ENCODE measurements around the gene OSBPL10. TPM values are rescaled to one million over a fixed set of nuclear protein-coding genes. Genes with fewer than 3 reads are reported as not detected.
"Not testable (repeated sequence)": the region's sequence is repeated elsewhere in the genome, so short reads cannot be mapped to it uniquely, and the experiment has no call there.

Gene OSBPL10
- total RNA-seq, 2 experiments from 2014 or later, result 1.6 to 1.7 TPM

GRCh38 chr3:31696815-31697548 is 284.1 kb downstream of the OSBPL10 start:
- Mint-ChIP-seq H3K27me3 (no peaks in the 10 kb centered on the region), H3K9me3 (no peaks in the 10 kb centered on the region), H3K4me1 (no peaks in the 10 kb centered on the region), H3K27ac (no peak overlapping the region), H3K36me3 (ENCODE audit: low read depth) (no peaks in the 10 kb centered on the region), H3K4me3 (no peak overlapping the region)
- no peak for DNase-seq
- ChIA-PET CTCF (interaction anchor here (1.0 to 1.7 kb wide), 2 partner anchors 16 to 28 kb away, joined by 3 to 4 read pairs; no protein-coding TSS in a partner anchor), POLR2A (no interaction called here)

GRCh38 chr3:31696009-31696297 is 285.1 kb downstream of the OSBPL10 start:
- no peaks in the 10 kb centered on the region for H3K27me3 Mint-ChIP-seq
- CTCF ChIA-PET, result interaction anchor here (0.5 to 1.7 kb wide), 4 partner anchors 15 to 163 kb away, joined by 3 to 5 read pairs (median 4); partner anchors contain the start of gene STT3B
- DNase-seq, result no peak
- POLR2A ChIA-PET, result no interaction called here
- no peaks in the 10 kb centered on the region for H3K4me1 Mint-ChIP-seq
- no peak overlapping the region for H3K27ac Mint-ChIP-seq
- no peaks in the 10 kb centered on the region for H3K36me3 Mint-ChIP-seq (ENCODE audit: low read depth)
- H3K9me3 Mint-ChIP-seq, result no peaks in the 10 kb centered on the region
- H3K4me3 Mint-ChIP-seq, result no peak overlapping the region

GRCh38 chr3:31695280-31696008 is 285.6 kb downstream of the OSBPL10 start:
- H3K4me3 Mint-ChIP-seq, result no peak overlapping the region
- ChIA-PET POLR2A (no interaction called here), CTCF (interaction anchor here (0.6 to 1.7 kb wide), 4 partner anchors 15 to 208 kb away, joined by 3 to 5 read pairs (median 3); partner anchors contain the start of gene STT3B)
- no peaks in the 10 kb centered on the region for H3K36me3 Mint-ChIP-seq (ENCODE audit: low read depth)
- H3K27me3 Mint-ChIP-seq, result no peaks in the 10 kb centered on the region
- no peaks in the 10 kb centered on the region for H3K9me3 Mint-ChIP-seq
- H3K27ac Mint-ChIP-seq, result no peak overlapping the region
- DNase-seq, result peak; percentile 32
- no peaks in the 10 kb centered on the region for H3K4me1 Mint-ChIP-seq

GRCh38 chr3:31693346-31693745 is 287.7 kb downstream of the OSBPL10 start:
- H3K4me1 Mint-ChIP-seq, result no peaks in the 10 kb centered on the region
- peaks cover 4% of the 10 kb centered on the region for H3K36me3 Mint-ChIP-seq (ENCODE audit: low read depth)
- no peak for DNase-seq
- ChIA-PET CTCF (no interaction called here), POLR2A (no interaction called here)
- no peak overlapping the region for H3K4me3 Mint-ChIP-seq
- no peak overlapping the region for H3K27ac Mint-ChIP-seq
- H3K27me3 Mint-ChIP-seq, result no peaks in the 10 kb centered on the region
- H3K9me3 Mint-ChIP-seq, result peaks cover 7% of the 10 kb centered on the region

GRCh38 chr3:31692751-31693150 is 288.3 kb downstream of the OSBPL10 start:
- no peak for DNase-seq
- Mint-ChIP-seq H3K4me1 (no peaks in the 10 kb centered on the region), H3K27me3 (no peaks in the 10 kb centered on the region), H3K36me3 (ENCODE audit: low read depth) (peaks cover 4% of the 10 kb centered on the region), H3K9me3 (peaks cover 10% of the 10 kb centered on the region), H3K27ac (no peak overlapping the region), H3K4me3 (no peak overlapping the region)
- CTCF ChIA-PET, result no interaction called here
- POLR2A ChIA-PET, result no interaction called here

GRCh38 chr3:31690771-31691170 is 290.3 kb downstream of the OSBPL10 start:
- H3K4me1 Mint-ChIP-seq, result no peaks in the 10 kb centered on the region
- peaks cover 4% of the 10 kb centered on the region for H3K36me3 Mint-ChIP-seq (ENCODE audit: low read depth)
- CTCF ChIA-PET, result no interaction called here
- H3K27ac Mint-ChIP-seq, result no peak overlapping the region
- H3K27me3 Mint-ChIP-seq, result no peaks in the 10 kb centered on the region
- H3K9me3 Mint-ChIP-seq, result peaks cover 10% of the 10 kb centered on the region
- H3K4me3 Mint-ChIP-seq, result no peak overlapping the region
- POLR2A ChIA-PET, result no interaction called here
- no peak for DNase-seq

GRCh38 chr3:31689523-31689922 is 291.5 kb downstream of the OSBPL10 start:
- CTCF ChIA-PET; H3K9me3 Mint-ChIP-seq; H3K4me1 Mint-ChIP-seq; DNase-seq; H3K27me3 Mint-ChIP-seq; H3K27ac Mint-ChIP-seq; H3K36me3 Mint-ChIP-seq (ENCODE audit: low read depth); H3K4me3 Mint-ChIP-seq; POLR2A ChIA-PET: not testable (repeated sequence)

GRCh38 chr3:31688984-31689383 is 292.1 kb downstream of the OSBPL10 start:
- no peaks in the 10 kb centered on the region for H3K4me1 Mint-ChIP-seq
- no peaks in the 10 kb centered on the region for H3K27me3 Mint-ChIP-seq
- POLR2A ChIA-PET, result no interaction called here
- no peak overlapping the region for H3K4me3 Mint-ChIP-seq
- H3K27ac Mint-ChIP-seq, result no peak overlapping the region
- no peak for DNase-seq
- CTCF ChIA-PET, result no interaction called here
- peaks cover 4% of the 10 kb centered on the region for H3K36me3 Mint-ChIP-seq (ENCODE audit: low read depth)
- H3K9me3 Mint-ChIP-seq, result peaks cover 10% of the 10 kb centered on the region

GRCh38 chr3:31687020-31687802 is 293.9 kb downstream of the OSBPL10 start:
- Mint-ChIP-seq H3K36me3 (ENCODE audit: low read depth) (peaks cover 4% of the 10 kb centered on the region), H3K27me3 (no peaks in the 10 kb centered on the region), H3K4me3 (no peak overlapping the region), H3K27ac (no peak overlapping the region), H3K4me1 (no peaks in the 10 kb centered on the region), H3K9me3 (peaks cover 10% of the 10 kb centered on the region)
- ChIA-PET POLR2A (no interaction called here), CTCF (no interaction called here)
- DNase-seq, result no peak

- H3K27ac Mint-ChIP-seq, result no peak overlapping the region
- no peaks in the 10 kb centered on the region for H3K9me3 Mint-ChIP-seq
- ChIA-PET CTCF (interaction anchor here (1.0 kb wide), 1 partner anchor 16 kb away, joined by 3 read pairs; no protein-coding TSS in a partner anchor), POLR2A (no interaction called here)
- H3K27me3 Mint-ChIP-seq, result no peaks in the 10 kb centered on the region
- H3K4me1 Mint-ChIP-seq, result no peaks in the 10 kb centered on the region
- no peak overlapping the region for H3K4me3 Mint-ChIP-seq
- DNase-seq, result no peak
- H3K36me3 Mint-ChIP-seq (ENCODE audit: low read depth), result no peaks in the 10 kb centered on the region
These were observed 300.8 kb downstream of the OSBPL10 start for GRCh38 chr3:31680072-31680870.

- POLR2A ChIA-PET, result no interaction called here
- no peak overlapping the region for H3K27ac Mint-ChIP-seq
These were observed 304.5 kb downstream of the OSBPL10 start for GRCh38 chr3:31676556-31676955.

GRCh38 chr3:31673950-31674349 is 307.1 kb downstream of the OSBPL10 start:
- POLR2A ChIA-PET, result no interaction called here
- no peak for DNase-seq
- H3K9me3 Mint-ChIP-seq, result no peaks in the 10 kb centered on the region
- no peaks in the 10 kb centered on the region for H3K27me3 Mint-ChIP-seq
- CTCF ChIA-PET, result no interaction called here
- no peaks in the 10 kb centered on the region for H3K4me1 Mint-ChIP-seq
- no peak overlapping the region for H3K4me3 Mint-ChIP-seq
- H3K27ac Mint-ChIP-seq, result no peak overlapping the region
- H3K36me3 Mint-ChIP-seq (ENCODE audit: low read depth), result no peaks in the 10 kb centered on the region

More at GRCh38 chr3:31676556-31676955, 304.5 kb downstream of the OSBPL10 start:
- Mint-ChIP-seq H3K9me3 (no peaks in the 10 kb centered on the region), H3K27me3 (no peaks in the 10 kb centered on the region), H3K36me3 (ENCODE audit: low read depth) (no peaks in the 10 kb centered on the region), H3K4me1 (no peaks in the 10 kb centered on the region), H3K4me3 (no peak overlapping the region)
- CTCF ChIA-PET, result no interaction called here
- no peak for DNase-seq

- CTCF ChIA-PET, result no interaction called here
- no peak overlapping the region for H3K27ac Mint-ChIP-seq
- H3K4me1 Mint-ChIP-seq, result peaks cover 4% of the 10 kb centered on the region
- no peak overlapping the region for H3K4me3 Mint-ChIP-seq
- H3K36me3 Mint-ChIP-seq (ENCODE audit: low read depth), result no peaks in the 10 kb centered on the region
- H3K27me3 Mint-ChIP-seq, result no peaks in the 10 kb centered on the region
- DNase-seq, result no peak
- POLR2A ChIA-PET, result no interaction called here
- no peaks in the 10 kb centered on the region for H3K9me3 Mint-ChIP-seq
These were observed 309.1 kb downstream of the OSBPL10 start for GRCh38 chr3:31671976-31672375.
